ENCODE results near the gene ZFR.
A peak's percentile ranks its signal among the peaks of the same experiment; 100 is the strongest.
"Not testable (repeated sequence)": the region's sequence is repeated elsewhere in the genome, so short reads cannot be mapped to it uniquely, and the experiment has no call there.

Gene ZFR

DNA sequence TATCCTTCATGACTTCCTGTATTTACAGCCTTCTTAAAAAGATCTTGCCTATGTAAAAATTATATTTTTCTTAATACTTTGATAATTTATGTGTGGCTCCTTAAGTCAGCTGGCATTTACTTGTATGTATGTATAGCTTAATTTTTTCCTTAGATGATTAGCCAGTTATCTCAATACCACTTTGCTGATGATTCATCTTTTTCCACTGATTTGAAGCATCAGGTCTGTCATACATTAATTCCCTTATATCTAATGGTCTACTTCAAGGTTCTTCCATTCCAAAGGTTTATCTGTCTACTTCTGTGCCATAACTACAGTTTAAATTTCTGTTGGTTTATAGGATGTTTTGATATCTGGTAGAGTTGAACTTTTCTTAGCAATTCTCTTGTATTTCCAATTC is 86.9 kb downstream of the ZFR start:
- DNase-seq (ENCODE audit: low read depth) = peak; percentile 20

DNA sequence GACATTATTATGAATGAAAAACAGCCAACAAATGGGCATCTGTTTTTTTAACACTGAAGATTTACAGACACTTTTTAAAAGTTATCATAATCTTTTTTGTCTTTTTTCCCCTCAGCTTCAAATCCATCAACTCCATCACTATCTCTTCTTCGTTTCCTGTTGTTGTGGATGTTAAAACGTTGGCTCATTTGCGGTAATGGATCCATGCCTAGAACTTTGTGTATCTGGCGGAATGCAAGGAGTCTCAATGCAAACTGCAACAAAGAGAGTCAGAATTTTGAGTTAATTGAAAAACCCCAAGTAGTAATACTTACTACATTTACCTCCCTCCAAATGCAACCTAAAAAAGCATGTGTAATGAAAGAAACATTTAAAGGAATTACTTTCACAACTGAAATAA is 88.9 kb downstream of the ZFR start:
- peak; percentile 34 for DNase-seq (ENCODE audit: low read depth)

DNA sequence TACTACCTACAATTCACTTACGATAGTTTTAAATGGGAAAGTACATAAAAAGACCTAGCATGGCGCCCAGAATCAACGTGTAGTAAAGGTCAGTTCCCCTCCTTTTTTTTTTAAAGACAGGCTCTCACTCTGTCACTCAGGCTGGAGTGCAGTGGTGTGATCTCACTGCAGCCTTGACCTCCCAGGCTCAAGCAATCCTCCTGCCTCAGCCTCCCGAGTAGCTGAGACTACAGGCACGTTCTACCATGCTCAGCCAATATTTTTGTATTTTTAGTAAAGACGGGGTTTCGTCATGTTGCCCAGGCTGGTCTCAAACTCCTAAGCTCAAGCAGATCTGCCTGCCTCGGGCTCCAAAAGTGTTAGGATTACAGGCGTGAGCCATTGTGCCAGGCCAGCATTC is 91.1 kb downstream of the ZFR start:
- DNase-seq (ENCODE audit: low read depth) = no peak

DNA sequence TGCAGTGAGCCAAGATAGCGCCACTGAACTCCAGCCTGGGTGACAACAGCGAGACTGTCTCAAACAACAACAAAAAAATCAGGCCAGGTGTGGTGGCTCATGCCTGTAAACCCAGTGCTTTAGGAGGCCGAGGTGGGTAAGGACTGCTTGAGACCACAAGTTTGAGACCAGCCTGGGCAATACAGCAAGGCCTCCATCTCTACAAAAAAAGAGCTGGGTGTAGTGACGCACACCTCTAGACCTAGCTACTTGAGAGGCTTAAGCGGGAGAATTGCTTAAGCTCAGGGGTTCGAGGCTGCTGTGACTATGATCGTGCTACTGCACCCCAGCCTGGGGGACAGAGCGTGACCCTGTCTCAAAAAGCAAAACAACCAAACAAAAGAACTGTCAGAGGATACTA is 91.9 kb downstream of the ZFR start:
- no peak for DNase-seq (ENCODE audit: low read depth)

DNA sequence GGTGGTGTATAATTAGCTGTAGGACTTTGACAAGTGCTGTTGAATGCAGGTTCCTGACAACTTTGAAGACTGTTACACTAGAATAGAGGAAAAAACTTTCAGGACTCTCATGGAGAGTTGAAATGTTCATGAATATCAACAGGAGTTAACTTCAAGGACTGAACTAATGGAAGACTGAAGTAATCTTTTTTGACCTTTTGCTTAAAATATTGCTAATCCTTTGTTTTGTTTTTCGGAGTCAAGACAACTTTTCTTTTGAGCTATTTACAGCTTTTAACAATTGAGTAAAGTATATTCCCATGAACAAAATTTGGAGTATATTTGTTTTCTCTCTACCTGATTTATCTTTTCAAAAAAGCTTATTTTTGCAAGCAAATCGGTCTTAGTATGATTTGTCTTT is 97.7 kb downstream of the ZFR start:
- DNase-seq (ENCODE audit: low read depth) = no peak

DNA sequence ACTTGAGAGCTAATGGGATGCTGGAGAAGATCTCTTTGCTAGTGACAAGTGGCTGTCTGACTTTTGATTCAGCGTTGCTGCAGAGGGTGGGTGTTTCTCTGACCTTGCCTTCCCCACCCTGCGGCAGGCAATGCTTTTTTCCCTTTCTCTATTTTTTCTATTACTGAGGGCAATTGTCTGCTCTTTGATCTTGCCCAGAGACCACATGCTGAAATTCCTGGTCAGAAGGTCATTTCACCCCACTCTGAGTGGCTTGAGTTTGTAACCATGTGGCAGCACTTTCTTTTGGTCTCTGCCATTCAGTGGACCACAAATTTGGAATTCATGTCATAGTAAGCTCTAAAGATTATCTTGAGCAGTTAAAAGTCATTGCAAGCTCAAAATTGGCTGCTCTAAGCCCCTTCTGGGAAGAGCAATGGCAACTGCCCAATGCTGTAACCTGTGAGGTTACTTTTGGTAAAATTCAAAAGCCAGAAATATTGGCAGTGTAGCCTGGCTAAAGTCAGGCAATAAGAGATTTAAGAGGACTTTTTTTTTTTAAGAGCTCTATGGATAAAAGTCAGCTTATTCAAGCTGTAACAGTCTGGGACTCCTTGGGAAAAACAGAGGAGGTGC is 101.4 kb downstream of the ZFR start:
- no peak for DNase-seq (ENCODE audit: low read depth)

DNA sequence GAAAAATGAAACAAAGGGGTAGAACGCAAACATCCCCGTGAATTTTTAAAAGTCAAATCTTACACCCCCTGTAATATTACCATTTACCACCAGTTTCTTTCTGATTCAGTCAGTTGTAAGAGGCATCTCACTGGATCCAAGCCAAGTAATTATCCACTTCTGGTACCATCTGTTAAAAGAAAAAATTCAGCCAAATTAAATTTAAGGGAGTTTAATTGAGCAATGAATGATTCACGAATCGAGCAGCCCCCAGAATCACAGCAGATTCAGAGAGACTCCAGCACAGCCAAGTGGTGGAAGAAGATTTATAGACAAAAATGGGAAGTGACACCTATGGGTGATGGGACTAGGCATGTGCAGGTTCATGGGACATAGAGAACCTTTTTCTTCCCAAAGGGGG is 101.9 kb downstream of the ZFR start:
- DNase-seq (ENCODE audit: low read depth) = no peak

DNA sequence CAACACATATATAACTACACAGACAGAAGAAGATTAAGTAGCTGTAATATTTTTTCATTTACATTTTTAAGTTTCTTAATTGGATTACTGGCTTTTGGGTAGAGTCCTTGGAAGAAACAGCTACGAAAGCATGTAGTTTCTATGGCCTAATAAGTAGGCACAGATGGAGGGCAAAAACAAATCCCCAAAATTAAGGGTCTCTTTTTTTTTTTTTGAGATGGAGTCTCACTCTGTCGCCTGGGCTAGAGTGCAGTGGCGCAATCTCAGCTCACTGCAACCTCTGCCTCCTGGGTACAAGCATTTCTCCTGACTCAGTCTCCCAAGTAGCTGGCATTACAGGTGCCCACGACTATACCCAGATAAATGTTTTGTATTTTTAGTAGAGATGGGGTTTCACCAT is 104.7 kb downstream of the ZFR start:
- DNase-seq (ENCODE audit: low read depth) = no peak

DNA sequence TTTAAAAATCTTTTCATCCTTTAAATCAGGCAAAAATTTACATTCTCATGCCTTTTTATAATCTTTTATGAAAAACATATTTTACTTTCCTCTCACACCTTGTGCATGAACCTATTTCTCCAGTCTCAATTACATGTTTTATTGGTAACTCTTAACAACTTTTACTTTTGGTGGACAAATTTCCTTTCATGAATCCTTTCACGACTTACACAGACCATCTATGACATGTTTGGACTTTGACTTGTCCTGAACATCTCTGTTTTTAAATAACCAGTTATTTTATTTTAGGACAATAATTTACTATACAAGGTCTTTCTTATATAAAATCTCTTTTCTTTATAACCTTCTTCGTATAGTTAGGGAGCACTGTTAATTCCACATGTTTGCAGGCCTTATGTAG is 105.3 kb downstream of the ZFR start:
- peak; percentile 22 for DNase-seq (ENCODE audit: low read depth)

DNA sequence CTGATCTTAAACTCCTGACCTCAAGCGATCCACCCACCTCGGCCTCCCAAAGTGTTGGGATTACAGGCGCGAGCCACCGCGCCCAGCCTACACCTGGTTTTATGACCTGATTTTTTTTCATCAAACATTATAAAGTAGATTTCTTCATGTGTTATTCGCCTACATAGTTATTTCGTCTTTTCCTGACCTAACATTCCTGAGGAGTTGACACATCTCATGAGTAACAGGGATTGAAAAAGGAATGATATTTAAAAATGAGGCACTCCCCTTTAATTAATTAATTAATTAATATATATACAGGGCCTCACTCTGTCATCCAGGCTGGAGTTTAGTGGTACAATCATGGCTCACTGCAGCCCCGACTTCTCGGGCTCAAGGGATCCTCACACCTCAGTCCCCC is 111.6 kb downstream of the ZFR start:
- DNase-seq (ENCODE audit: low read depth) = peak; percentile 35

DNA sequence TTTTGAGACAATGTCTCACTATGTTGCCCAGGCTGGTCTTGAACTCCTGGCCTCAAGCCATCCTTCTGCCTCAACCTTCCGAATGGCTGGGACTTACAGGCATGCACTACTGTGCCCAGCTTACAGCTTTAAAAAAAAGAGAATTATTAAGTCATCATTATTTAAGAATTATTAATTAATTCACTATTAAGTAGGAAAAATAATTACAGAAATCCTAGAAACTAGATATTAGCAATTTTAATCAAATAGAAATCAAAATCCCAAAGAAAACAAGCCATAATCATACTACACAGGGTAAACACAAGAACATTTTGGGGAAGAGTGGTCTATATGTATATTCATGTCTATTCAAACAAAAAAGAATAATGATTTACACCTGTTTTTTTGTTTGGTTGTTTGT is 112.2 kb downstream of the ZFR start:
- no peak for DNase-seq (ENCODE audit: low read depth)

DNA sequence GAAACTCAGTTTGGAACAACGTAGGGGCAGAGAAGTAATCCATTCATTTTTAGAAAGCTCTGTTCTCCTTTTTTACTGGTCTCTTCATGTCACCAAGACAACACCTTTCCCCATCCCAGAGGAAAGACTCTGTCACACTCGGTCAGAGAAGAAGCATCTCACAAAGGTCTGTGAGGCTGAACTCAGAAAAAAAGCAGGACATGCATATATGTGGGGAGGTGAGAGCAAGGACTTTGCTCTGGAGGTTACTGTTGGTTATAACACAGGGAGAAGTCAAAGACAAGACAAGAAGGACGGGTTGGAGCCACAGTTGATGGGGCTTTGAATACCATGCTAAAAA is 112.6 kb downstream of the ZFR start:
- no peak for DNase-seq (ENCODE audit: low read depth)

DNA sequence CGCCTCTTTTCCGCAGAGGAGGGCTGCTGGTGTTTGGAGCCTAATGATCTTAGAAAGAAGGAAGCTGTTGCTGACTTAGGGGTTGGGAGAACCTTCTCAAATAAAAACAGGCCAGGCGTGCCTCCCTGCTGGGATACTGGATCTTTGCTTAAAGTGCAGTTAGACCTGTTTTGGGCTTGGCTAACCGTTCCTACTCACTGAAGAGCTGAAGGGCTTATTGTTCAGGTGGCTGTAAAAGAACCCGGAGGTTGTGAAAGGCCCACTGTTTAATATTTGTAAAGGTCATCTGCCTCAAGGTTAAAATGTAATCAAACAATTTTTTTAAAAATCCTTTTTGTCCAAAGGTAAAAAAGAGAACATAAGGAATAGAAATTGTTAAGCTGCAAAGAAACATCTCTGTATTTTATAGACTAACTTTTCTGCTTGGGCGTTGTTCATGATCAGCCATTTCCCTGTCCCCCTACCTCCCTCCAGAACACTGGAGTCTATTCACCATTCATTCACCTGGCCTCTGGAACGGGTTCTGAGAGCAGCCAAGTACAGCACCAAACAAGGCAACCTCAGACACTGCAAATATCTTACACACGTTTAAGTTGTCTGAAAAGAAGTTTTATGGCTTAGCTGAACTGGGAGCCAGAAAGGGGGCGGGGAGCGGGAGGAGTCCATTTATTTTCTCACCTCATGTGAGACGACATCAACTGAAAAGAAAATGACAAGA is 113.2 kb downstream of the ZFR start:
- DNase-seq (ENCODE audit: low read depth) = no peak

DNA sequence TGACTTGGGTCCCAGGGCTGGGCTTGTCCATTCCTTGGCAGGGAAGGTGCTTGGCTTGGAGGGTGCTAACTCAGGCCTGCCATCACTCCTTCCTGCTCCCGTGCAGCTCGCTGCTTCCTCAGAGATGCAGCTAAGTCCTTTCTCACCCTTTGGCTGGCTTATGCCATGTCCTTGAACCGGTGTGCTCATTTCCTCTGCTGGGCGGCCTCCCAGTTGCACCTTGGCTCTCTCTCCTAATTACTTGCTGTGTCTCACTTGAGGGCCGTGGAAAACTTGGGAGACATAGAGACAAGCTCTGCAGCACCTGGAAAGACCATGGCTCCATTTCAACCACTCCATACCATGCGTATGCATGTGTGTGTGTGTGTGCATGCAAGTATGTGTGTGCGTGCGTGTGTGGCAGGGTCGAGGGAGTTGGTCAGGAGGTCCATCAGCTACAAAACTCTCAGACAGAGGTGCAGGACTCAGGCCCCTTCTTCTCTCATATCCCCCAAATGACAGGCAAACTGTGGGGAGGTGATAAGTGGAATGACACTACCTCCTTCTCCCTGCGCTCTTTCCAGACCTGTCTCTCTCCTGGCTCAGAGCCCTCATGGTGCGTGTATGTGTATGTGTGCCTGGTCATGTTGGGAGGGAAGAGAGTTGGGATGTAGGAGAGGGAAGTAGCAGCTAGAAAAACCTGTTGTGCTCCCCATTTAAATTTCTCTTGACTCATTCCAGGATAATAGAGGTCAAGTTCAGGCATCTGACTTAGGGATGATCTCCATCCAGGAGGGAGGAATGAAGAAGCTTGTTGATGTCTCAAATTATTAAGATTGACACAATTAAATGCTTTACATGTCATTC is 114.2 kb downstream of the ZFR start:
- no peak for DNase-seq (ENCODE audit: low read depth)

DNA sequence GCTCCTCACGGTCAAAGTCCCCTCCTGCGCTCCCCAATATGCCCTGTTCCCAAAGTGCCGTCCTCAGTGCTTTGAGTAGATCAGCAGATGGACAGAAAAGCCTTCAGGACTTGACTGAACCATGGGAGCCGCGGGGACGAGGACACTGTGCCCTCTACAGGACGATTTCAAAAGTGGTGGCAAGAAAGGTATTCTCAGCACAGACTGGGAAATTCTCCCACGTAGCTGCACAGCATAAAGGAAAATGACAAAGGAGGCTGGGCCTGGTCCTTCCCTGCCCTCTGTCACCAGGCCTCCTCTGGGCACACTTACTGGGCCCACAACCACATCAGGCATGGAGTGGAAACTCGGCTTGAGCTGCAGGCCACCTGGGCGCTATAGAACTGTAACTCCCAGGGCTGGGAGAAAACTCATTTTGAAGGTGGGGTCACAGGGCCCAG is 115.1 kb downstream of the ZFR start:
- peak; percentile 74 for DNase-seq (ENCODE audit: low read depth)

DNA sequence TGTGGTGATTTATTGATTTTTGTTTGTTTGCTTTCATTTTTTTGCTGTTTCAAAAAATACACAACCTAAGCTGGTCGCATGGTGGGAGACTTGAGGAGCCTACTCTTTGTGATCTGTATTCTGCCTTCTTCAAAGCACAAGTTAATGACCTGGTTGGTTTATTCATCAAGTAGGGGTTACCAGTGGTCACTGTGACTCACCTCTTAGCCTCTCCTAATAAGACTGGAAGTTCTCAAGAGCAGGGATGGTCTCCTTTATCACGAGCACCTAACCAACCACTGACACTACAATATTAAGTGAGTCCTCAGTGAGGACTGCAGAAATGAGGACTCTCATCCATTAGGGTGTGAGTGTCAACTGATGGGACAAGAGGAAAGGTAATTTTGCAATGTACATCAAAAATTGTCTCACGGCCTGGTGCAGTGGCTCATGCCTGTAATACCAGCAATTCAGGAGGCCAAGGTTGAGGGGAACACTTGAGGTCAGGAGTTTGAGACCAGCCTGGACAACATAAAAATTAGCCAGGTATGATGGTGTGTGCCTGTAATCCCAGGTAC is 118.2 kb downstream of the ZFR start:
- peak; percentile 63 for DNase-seq (ENCODE audit: low read depth)

DNA sequence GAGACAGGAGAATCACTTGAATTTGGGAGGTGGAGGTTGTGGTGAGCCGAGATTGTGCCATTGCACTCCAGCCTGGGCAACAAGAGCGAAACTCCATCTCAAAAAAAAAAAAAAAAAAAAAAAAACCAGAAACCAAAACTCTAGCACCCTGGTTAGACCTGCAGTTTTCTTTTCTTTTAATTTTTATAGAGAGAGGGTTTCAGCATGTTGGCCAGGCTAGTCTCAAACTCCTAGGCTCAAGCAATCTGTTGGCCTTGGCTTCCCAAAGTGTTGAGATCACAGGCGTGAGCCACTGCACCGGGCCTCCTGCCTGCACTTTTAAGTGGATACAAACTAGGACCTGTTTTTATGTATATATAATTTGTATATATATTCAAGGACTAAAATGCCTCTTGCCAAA is 118.9 kb downstream of the ZFR start:
- no peak for DNase-seq (ENCODE audit: low read depth)

DNA sequence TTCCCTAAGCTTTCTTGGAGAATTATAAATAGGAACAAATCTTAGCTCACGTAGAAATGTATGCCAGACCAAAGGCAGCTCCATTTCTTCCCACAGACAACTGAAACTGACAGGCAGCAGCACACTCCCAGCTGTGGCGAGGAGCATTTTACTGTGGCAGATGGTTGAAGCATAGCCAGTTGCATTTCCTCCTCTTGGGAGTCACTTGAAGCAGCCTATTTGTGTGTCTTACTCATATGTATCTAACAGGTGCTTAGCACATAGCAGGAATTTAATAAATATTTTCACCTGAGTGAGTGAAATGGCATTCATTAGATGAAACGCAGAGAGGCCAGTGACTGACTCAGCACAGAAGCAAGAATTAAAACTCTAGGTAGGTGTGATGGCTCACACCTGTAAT is 119.5 kb downstream of the ZFR start:
- DNase-seq (ENCODE audit: low read depth) = peak; percentile 31

DNA sequence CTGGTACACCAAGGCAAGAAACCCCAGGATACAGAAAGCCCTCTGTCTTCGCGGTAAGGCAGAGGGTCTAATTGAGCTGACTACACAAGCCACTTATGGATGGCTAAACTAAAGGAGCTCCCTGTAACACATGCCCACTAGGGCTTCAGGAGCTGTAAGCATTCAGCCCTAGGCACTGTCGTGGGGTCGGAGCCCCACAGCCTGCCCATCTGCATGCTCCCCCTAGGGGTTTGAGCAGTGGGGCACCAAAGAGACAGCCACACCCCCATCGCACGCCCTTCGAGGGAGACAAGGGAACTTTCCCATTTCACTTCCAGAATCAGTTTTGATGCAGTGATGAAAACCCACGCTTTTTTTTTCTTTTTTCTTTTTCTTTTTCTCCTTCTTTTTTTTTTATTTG is 120.8 kb downstream of the ZFR start:
- no peak for DNase-seq (ENCODE audit: low read depth)

DNA sequence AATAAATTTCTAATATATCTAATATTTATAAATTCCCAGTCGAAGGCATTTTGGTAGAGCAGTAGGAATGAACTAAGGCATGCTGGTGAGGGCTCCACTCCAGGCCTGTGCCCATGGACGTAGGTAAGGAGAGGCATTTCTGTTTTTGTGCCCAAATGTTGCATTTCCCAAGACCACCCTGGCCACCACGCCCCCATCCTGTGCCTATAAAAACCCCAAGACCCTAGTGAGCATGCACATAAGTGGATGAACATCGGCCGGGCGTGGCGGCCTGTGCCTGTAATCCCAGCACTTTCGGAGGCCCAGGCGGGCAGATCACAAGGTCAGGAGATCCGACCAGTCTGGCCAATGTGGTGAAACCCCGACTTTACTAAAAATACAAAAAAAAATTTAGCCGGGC is 121.7 kb downstream of the ZFR start:
- no peak for DNase-seq (ENCODE audit: low read depth)

DNA sequence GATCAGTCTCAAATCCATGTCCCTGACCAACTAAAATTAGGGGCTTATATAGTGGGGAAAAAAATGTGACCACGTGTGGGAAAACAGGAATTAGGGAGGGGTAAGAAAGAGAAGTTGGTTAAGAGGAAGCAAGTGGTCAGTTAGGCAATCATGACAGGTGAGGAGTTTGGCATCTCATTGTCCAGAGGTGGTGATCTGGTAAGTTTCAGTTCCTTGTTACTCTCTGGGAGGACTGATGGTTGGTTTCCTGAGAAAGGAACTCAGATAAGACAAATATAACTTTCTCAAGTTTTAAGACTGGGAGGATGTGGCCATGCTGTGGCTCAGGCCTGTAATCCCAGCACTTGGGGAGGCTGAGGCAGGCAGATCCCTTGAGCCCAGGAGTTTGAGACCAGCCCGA is 122.8 kb downstream of the ZFR start:
- DNase-seq (ENCODE audit: low read depth) = not testable (repeated sequence)

DNA sequence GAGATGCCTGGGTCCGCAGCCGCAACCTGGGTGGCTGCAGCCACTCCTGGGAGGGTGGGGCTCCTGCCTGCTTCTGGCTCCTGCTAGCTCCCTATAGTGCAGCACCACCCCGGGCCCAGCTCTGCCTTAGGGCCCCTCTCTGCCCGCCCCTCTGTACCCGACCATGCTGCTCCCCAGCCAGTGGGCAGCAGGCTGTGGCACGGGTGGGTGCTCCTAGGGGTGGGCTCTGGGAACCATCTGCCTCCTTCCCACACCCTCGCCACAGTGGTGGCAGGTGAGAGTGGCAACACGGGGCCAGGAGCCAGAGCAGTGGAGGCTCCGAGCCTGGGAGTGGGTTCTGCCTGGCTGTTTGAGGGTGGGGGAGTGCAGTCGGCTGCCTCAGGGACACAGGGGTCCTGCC is 124.0 kb downstream of the ZFR start:
- DNase-seq (ENCODE audit: low read depth) = no peak

DNA sequence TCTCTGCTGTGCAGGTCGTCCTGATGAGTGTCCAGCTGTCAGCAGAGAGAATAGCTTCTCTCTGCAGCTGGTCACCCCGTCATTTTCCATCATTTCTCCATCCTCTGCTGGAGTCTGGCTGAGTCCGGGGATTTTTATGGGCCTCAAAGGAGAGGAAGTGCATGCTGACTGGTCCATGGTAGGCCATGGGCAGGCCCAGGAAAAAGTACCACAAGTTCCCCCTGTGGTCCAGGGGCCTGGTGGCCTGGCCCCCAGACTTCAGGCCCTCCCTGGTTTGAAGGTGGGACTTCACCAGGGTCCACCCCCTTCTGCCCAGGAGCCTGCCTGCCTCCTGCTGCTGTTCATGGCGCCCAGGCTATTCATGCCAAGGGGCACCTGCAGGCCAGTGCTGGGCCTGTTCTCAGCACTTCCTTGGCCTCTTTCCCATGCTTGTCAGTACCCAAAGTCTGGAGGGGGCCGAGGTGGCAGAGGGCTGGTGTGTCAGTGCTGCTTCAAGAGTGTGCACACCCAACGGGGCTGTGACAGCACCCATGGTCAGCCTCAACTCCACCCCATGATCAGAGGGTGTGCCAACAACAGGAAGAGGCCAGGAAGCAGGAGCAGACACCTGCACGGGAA is 124.5 kb downstream of the ZFR start:
- no peak for DNase-seq (ENCODE audit: low read depth)
